ENCODE measurements around the gene PCDH12.
A peak's percentile ranks its signal among the peaks of the same experiment; 100 is the strongest.
"Not testable (repeated sequence)": the region's sequence is repeated elsewhere in the genome, so short reads cannot be mapped to it uniquely, and the experiment has no call there.

PCDH12 gene

DNA sequence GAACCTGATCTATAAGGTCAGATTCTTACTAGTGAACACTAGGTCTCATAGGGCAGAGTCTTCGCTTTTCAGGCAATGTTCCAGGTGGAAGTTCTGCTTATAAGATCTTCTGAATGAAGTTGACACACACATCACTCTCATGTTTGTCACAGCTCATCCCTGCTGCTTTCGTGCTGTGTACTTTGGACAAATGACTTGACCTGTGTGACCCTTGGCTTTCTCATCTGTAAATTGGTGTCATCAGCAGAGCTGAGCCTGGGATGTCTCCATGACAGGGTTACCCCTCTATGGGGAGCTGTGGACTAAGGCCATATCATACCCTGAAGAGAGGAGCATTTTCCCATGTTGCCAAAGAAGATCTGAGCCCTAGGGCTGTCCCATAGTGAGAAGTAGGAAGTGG lies 31.6 kb downstream of the PCDH12 start:
- peaks cover 17% of the 10 kb centered on the region for H4K20me1 ChIP-seq (ENCODE audit: insufficient read depth, low read length, poor library complexity, severe bottlenecking)
- TF ChIP-seq EZH2phosphoT487 (IDR thresholded peaks at IDR 0.05; ENCODE audit: borderline replicate concordance), result no peak
- TF ChIP-seq, protein P1, sequence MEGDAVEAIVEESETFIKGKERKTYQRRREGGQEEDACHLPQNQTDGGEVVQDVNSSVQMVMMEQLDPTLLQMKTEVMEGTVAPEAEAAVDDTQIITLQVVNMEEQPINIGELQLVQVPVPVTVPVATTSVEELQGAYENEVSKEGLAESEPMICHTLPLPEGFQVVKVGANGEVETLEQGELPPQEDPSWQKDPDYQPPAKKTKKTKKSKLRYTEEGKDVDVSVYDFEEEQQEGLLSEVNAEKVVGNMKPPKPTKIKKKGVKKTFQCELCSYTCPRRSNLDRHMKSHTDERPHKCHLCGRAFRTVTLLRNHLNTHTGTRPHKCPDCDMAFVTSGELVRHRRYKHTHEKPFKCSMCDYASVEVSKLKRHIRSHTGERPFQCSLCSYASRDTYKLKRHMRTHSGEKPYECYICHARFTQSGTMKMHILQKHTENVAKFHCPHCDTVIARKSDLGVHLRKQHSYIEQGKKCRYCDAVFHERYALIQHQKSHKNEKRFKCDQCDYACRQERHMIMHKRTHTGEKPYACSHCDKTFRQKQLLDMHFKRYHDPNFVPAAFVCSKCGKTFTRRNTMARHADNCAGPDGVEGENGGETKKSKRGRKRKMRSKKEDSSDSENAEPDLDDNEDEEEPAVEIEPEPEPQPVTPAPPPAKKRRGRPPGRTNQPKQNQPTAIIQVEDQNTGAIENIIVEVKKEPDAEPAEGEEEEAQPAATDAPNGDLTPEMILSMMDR (conservative IDR thresholded peaks at IDR 0.05; ENCODE audit: low read length), result no peak
- H3F3A ChIP-seq (ENCODE audit: low read depth), result 0 out of 2 replicates have a peak, but pooled peaks cover 2% of the 10 kb centered on the region
- H3K79me2 ChIP-seq (ENCODE audit: insufficient read depth, low read length), result peaks cover 34% of the 10 kb centered on the region
- peak overlapping the region; percentile 12 for H3K4me2 ChIP-seq (ENCODE audit: low read depth, low read length, poor library complexity, severe bottlenecking)
- no peak overlapping the region for H3K9ac ChIP-seq (ENCODE audit: low read depth, low read length, poor library complexity, severe bottlenecking)
- no peaks in the 10 kb centered on the region for H3K9me2 ChIP-seq (replicated peaks; ENCODE audit: low read depth, low read length)
- H3K4me3 ChIP-seq (ENCODE audit: low read length, poor library complexity, severe bottlenecking), result no peak overlapping the region
- H2AFZ ChIP-seq (ENCODE audit: low read length), result no peak overlapping the region
- H3K4me1 ChIP-seq (ENCODE audit: insufficient read depth, low read length, poor library complexity, severe bottlenecking), result peaks cover 11% of the 10 kb centered on the region
- no peaks in the 10 kb centered on the region for H3K27me3 ChIP-seq (ENCODE audit: insufficient read depth, low read length, poor library complexity, severe bottlenecking)
- H3K36me3 ChIP-seq (ENCODE audit: insufficient read depth, low read length), result peaks cover 49% of the 10 kb centered on the region; the same call in 1 of the 2 replicates
- H3K9me3 ChIP-seq (ENCODE audit: insufficient read depth, low read depth, low read length), result no peaks in the 10 kb centered on the region

- peak within 1 kb of the TSS; percentile 91 for H3K4me2 ChIP-seq (ENCODE audit: low read depth, low read length, poor library complexity, severe bottlenecking)
- no peaks in the 10 kb centered on the region for H3K9me2 ChIP-seq (replicated peaks; ENCODE audit: low read depth, low read length)
- 0 out of 2 replicates have a peak, but pooled peaks cover 2% of the 10 kb centered on the region for H3F3A ChIP-seq (ENCODE audit: low read depth)
- peak within 1 kb of the TSS; percentile 99 for H3K4me3 ChIP-seq (ENCODE audit: low read length, poor library complexity, severe bottlenecking)
- no peaks in the 10 kb centered on the region for H3K27me3 ChIP-seq (ENCODE audit: insufficient read depth, low read length, poor library complexity, severe bottlenecking)
- peak within 1 kb of the TSS; percentile 74 for H2AFZ ChIP-seq (ENCODE audit: low read length)
- peaks cover 24% of the 10 kb centered on the region; the same call in 1 of the 2 replicates for H3K36me3 ChIP-seq (ENCODE audit: insufficient read depth, low read length)
- no peak for TF ChIP-seq EZH2phosphoT487 (IDR thresholded peaks at IDR 0.05; ENCODE audit: borderline replicate concordance)
- TF ChIP-seq, protein P1 (conservative IDR thresholded peaks at IDR 0.05; ENCODE audit: low read length), result no peak
- peaks cover 17% of the 10 kb centered on the region for H4K20me1 ChIP-seq (ENCODE audit: insufficient read depth, low read length, poor library complexity, severe bottlenecking)
- H3K9ac ChIP-seq (ENCODE audit: low read depth, low read length, poor library complexity, severe bottlenecking), result peak within 1 kb of the TSS; percentile 91
- peaks cover 11% of the 10 kb centered on the region for H3K4me1 ChIP-seq (ENCODE audit: insufficient read depth, low read length, poor library complexity, severe bottlenecking)
- peaks cover 34% of the 10 kb centered on the region for H3K79me2 ChIP-seq (ENCODE audit: insufficient read depth, low read length)
- no peaks in the 10 kb centered on the region for H3K9me3 ChIP-seq (ENCODE audit: insufficient read depth, low read depth, low read length)
These were observed 34.3 kb downstream of the PCDH12 start, which contains the start of gene DELE1 for GRCh38 chr5:141923448-141924313. DELE1 (plus strand) TSS chr5:141923871; CDS start chr5:141923942, 71 bp downstream.

DNA sequence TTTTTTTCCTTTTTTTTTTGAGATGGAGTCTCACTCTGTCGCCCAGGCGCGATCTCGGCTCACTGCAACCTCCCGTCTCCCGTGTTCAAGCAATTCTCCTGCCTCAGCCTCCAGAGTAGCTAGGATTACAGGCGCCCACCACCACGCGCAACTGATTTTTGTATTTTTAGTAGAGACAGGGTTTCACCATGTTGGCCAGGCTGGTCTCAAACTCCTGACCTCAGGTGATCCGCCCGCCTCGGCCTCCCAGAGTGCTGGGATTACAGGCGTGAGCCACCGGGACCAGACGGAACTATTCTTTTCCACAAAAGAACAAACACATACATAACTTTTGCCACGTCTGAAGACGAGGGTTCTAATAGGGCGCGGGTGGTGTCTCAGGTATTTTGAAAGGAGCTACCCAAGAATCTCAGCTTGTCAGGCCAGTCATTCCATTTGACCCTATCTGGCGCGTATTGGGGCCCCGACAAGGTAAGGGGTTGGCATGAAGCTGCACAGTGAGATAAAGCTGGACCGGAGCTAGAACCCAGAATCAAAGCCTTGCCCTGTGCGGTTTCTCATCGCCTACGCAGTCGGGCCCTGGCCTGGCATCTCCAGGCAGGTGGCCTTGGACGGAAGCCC lies 35.1 kb downstream of the PCDH12 start:
- H4K20me1 ChIP-seq (ENCODE audit: insufficient read depth, low read length, poor library complexity, severe bottlenecking), result peaks cover 11% of the 10 kb centered on the region
- not testable (repeated sequence) for H3K27me3 ChIP-seq (ENCODE audit: insufficient read depth, low read length, poor library complexity, severe bottlenecking); H3K9me3 ChIP-seq (ENCODE audit: insufficient read depth, low read depth, low read length); H3K9me2 ChIP-seq (replicated peaks; ENCODE audit: low read depth, low read length); H3F3A ChIP-seq (ENCODE audit: low read depth)
- H3K4me3 ChIP-seq (ENCODE audit: low read length, poor library complexity, severe bottlenecking), result peak overlapping the region; percentile 99
- peak overlapping the region; percentile 91 for H3K9ac ChIP-seq (ENCODE audit: low read depth, low read length, poor library complexity, severe bottlenecking)
- H3K36me3 ChIP-seq (ENCODE audit: insufficient read depth, low read length), result peaks cover 17% of the 10 kb centered on the region; the same call in 1 of the 2 replicates
- H2AFZ ChIP-seq (ENCODE audit: low read length), result peak overlapping the region; percentile 74; the same call in 1 of the 2 replicates
- peaks cover 11% of the 10 kb centered on the region for H3K4me1 ChIP-seq (ENCODE audit: insufficient read depth, low read length, poor library complexity, severe bottlenecking)
- H3K4me2 ChIP-seq (ENCODE audit: low read depth, low read length, poor library complexity, severe bottlenecking), result peak overlapping the region; percentile 91
- H3K79me2 ChIP-seq (ENCODE audit: insufficient read depth, low read length), result peaks cover 34% of the 10 kb centered on the region

Data from Loucy (cell line).